Renal pelvis (tissue), 4 donors: ENCODE measurements around the gene TK2. TPM values are rescaled to one million over a fixed set of nuclear protein-coding genes. Genes with fewer than 3 reads are reported as not detected.
"Not testable (repeated sequence)": the region's sequence is repeated elsewhere in the genome, so short reads cannot be mapped to it uniquely, and the experiment has no call there.

Experiments used
- DNase-seq: peaks from one replicate; pipeline ENCODE4 v3.0.0-alpha.2; 2013
- polyA plus RNA-seq, 3 donors: library from polyadenylated mRNA; unstranded; fragments of 120-200 nt; gene quantifications; one replicate each; pipeline ENCODE4 v1.2.1, GENCODE V29; 2013; ENCODE audit not compliant: insufficient read length in 3 of 3

Gene TK2
- polyA plus RNA-seq, 3 donors = 33.5 to 37.8 (median 36.4) TPM

GRCh38 chr16:66576296-66576695 is 26.4 kb upstream of the TK2 start:
- no peak for DNase-seq

- no peak for DNase-seq
These were observed 25.1 kb upstream of the TK2 start for GRCh38 chr16:66575060-66575459.

DNA sequence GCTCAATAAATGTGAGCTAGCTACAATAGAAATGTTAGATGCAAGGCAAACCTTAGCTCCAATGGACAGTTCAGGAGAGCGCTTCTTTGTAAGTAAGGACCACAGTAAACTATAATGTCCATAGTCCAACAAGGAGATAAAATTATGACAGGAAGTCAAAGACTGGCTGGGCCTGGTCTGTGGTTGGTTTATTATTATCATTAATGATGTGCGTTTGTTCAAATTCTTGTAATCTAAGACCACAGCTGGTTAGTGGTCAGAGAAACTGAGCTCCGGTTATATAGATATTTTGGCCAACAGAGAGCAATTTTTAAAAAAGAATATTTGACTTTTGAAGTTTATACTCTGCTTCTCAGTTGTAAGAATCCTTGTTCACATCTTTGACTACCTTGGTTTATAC is 24.6 kb upstream of the TK2 start:
- DNase-seq = no peak

DNA sequence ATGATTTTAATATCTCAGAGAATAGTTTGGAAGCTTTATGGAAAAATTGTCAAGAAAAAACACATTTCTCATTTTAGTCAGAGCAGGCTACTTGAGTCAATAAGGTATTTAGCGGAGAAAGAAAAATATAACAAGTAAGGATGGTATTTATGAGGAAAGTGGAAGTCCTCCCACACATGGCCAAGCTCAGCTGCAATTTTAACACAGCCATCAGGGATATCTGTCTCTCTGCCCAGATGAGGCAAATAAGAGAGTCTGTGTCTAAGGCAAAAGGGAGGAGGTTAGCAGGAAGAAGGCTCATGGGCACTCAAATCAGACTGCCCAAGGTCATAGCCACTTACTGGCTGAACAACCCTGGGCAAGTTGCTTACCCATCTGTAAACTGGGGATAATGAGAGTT is 24.2 kb upstream of the TK2 start:
- no peak for DNase-seq

GRCh38 chr16:66572356-66572755 is 22.4 kb upstream of the TK2 start:
- no peak for DNase-seq

DNA sequence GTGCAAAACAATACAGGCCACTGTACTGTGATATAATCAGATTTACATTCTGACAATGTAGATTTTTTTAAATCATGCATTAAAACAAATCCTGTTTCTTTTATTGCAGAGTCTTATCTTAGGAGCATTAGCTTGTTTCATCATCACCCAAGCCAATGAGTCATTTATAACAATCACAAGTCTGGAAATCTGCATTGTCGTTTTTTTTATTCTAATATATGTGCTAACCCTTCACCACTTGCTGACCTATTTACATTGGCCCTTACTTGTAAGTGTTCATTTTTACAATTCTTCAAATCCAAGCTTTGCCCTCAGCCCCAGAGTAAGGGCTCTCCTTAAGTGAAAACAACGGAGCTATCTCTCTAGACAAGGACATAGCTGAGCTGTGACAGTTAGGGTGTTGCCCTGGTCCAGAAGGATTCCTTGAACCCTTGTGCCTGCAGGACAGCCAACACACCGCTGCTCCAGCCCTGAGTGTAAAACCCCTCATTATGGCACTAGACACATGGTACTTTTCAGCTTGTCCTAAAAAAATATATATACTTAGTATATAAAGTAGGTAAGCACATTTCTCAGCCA is 20.0 kb upstream of the TK2 start:
- no peak for DNase-seq

DNA sequence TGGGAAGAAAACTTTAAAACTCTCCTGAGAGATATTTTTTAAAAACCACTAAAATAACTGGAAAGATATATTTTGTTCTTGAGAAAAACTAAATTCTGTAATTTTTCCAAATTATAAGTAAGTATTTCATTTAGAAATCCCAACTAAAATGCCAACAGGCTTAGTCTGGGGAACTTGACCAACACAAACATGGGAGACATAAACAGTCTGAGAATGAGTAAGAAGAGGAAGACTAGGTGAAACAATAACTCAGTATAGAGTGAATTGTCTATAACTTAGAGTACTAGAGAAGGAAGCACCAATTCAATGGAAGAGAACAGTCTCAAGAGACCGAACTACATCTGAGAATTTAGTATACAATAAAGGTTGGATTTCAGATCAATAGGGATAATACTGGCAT is 19.2 kb upstream of the TK2 start:
- no peak for DNase-seq

DNA sequence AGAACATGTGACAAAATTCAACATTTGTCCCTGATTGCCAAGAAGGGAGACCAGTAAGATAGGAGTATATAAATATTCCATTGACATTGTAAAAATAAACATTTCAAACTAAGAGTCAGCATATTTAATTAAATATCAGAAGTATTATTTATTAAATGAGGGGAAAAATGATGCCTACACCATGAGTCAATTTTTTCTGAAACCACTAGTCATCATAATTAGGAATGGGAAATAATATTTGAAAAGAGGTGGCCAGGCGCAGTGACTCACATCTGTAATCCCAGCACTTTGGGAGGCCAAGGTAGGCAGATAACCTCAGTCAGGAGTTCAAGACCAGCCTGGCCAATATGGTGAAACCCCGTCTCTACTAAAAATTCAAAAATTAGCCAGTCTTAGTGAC is 18.4 kb upstream of the TK2 start:
- no peak for DNase-seq

DNA sequence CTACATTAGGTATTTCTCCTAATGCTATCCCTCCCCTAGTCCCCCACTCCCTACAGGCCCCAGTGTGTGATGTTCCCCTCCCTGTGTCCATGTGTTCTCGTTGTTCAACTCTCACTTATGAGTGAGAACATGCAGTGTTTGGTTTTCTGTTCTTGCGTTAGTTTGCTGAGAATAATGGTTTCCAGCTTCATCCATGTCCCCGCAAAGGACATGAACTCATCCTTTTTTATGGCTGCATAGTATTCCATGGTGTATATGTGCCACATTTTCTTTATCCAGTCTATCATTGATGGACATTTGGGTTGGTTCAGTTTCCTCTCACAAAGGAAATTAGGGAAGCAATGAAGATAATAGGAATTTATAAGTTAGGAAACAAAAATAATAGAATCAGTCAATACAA is 17.3 kb upstream of the TK2 start:
- DNase-seq = not testable (repeated sequence)

GRCh38 chr16:66566051-66566901 is 16.4 kb upstream of the TK2 start, which contains the start of gene CMTM1:
CMTM1 (plus strand) TSS chr16:66566439; CDS start chr16:66566514, 75 bp downstream.
- DNase-seq = no peak

- no peak for DNase-seq
These were observed 13.8 kb upstream of the TK2 start for GRCh38 chr16:66563574-66564334.

GRCh38 chr16:66562986-66563385 is 13.1 kb upstream of the TK2 start:
- DNase-seq = no peak

DNA sequence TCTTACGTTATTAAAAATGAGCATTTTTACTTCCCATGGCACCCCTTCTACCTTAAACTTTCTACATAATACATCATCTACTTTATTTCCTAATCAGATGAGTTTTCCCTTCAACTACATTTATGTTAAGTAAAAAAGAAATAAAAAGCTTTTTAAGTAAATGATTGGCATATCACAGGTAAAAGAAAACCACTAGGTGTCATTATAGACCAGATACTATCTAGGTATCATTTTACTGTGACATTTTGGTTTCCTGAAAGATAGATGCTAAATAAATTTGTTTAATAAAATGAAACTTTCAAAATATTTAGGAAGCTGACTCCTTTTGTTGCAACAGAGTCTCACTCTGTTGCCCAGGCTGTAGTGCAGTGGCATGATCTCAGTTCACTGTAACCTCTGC is 12.5 kb upstream of the TK2 start:
- DNase-seq = no peak

DNA sequence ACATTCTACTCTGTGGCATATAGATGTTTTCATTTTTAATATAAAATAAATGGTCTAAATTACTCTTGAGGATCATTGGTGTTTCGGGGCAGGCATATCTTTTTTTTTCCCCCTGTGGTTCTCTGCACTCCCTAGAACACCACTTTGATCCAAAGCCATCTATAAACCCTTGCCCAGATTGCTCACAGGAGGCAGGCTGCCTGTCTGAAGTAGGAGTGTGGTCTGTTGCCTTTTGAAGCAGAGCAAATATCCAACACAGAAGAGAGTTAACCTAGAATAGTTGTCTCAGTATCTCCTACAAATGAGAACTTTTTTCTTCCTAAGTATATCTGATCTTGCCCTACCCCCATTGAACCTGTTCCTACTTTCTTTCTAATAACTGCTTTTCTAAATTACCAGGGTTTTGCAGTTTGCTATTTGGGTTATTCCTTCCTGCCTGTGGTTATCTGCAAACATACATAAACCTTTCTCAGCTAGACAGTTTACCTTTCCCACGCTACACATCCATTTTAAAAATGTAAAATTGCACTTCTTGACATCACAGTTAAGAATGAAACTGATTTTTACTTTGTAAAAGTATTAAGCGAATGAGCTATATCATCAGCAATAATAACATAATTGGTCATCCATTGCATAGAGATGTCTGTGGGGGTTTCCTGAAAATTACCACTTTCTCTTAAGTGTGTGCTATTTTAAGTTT is 11.6 kb upstream of the TK2 start:
- DNase-seq = no peak

GRCh38 chr16:66560107-66560506 is 10.2 kb upstream of the TK2 start:
- no peak for DNase-seq

GRCh38 chr16:66554495-66554894 is 4.6 kb upstream of the TK2 start:
- no peak for DNase-seq

DNA sequence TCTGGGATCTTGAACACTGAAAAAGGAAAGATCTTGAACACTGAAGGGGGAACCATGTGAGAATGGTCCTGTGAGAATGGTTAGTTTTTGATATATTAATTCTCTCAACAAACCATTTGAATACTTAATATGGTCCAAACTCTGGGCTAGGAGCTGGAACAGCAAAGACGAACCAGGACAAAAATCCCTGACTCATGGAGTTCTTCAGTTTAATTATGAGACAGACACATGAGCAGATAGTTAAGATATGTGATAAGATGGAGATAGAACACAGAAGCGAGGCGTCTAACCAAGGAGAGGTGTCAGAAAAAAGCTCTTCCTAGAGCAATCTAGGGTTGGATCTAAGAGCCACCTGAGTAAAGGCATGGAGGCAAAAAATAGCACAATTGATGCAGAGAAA is 4.1 kb upstream of the TK2 start:
- DNase-seq = no peak

- no peak for DNase-seq
These were observed 3.3 kb upstream of the TK2 start for GRCh38 chr16:66553223-66553622.

GRCh38 chr16:66552286-66553177 is 2.6 kb upstream of the TK2 start, which contains the start of gene CKLF:
CKLF (plus strand) TSS chr16:66552576; CDS start chr16:66552716, 140 bp downstream.
- DNase-seq = peak; percentile 91

GRCh38 chr16:66551788-66552285 is 1.9 kb upstream of the TK2 start:
- no peak for DNase-seq

DNA sequence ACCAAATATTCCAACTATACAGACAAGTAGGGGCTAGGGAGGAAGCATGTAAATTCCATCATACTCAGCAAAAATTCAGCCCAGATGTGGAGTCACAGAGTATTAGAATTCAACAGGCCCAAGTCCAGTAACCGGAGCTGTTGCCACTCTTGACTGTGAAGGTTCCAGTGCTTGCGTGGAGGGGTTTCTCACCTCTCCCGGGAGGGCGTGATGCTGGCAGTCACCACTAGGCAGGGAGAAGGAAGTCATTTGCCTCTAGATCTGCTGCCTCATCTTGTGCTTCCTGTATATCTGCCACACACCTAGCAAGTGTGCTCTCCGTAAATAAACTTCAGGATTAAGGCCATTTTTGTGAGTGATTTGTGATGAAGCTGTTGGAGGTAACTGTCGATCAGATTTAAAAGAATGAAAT is 1.4 kb upstream of the TK2 start:
- DNase-seq = no peak
